Colonic mucosa (tissue), 4 donors: ENCODE data around the gene ENDOU. TPM values are rescaled to one million over a fixed set of nuclear protein-coding genes. Genes with fewer than 3 reads are reported as not detected.

Experiments
- DNase-seq: peaks from one replicate; pipeline ENCODE4 v3.0.0-alpha.2; 2020
- H3K27ac ChIP-seq: fragments of 200-600 bp; one replicate; pipeline ENCODE4 v1.8.0; 2021
- H3K27me3 ChIP-seq: fragments of 200-600 bp; one replicate; pipeline ENCODE4 v1.8.0; 2021
- H3K36me3 ChIP-seq: fragments of 200-600 bp; one replicate; pipeline ENCODE4 v1.8.0; 2021
- H3K4me1 ChIP-seq: fragments of 200-600 bp; one replicate; pipeline ENCODE4 v1.8.0; 2021; ENCODE audit warnings: mild to moderate bottlenecking
- H3K4me3 ChIP-seq: fragments of 200-600 bp; one replicate; pipeline ENCODE4 v1.8.0; 2021
- H3K9ac ChIP-seq, 2 donors: one replicate each; pipeline ENCODE4 v1.7.0; 2013; ENCODE audit warnings: control low read depth in 2 of 2, low read depth in 2 of 2, low read length in 2 of 2
- H3K9me3 ChIP-seq: fragments of 200-600 bp; one replicate; pipeline ENCODE4 v1.8.0; 2021
- intact Hi-C: fragments of 100-400 bp; cut with DNase I; formaldehyde crosslinking; loops from one replicate; pipeline ENCODE4 v1.14.1; 2022
- total RNA-seq, 2 donors: library from RNA; stranded (reverse); fragmentation: NEBNext Ultra II Directional in 1 of 2; extraction: Animal tissue kit (Norgen Biotek cat#: 25700) in 1 of 2; gene quantifications; one replicate each; pipeline ENCODE4 v1.2.1, GENCODE V29; 2021
- TF ChIP-seq, protein P1 (sequence below): fragments of 200-600 bp; IDR thresholded peaks from one replicate; pipeline ENCODE4 v1.8.0; 2022; ENCODE audit warnings: antibody characterized with exemption, mild to moderate bottlenecking
- donor health status: healthy.
- donor health status: DM: no; HTN: no; CAD: no.
- donor health status: DM: no; HTN: no; CAD: no.

Gene ENDOU
- total RNA-seq, 2 donors from 2014 or later, result not detected

DNA sequence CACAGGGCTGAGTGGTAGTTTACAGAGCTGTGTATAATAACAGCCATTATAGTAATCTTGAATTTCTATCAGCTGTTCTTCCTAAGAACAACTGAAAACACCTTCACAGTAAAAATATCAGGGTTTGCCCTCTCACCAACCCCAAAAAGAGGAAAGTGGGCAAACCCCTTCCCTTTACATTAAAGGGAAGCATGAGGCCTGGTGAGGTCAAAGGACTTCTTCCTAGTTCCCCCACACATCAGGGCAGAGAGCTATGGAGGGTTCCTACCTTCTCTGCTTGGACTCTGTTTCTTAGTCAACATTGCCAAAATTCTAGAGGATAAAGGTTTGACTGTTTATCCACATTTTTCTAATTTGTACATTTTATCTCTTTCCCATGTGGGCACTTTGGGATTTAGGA is 15.0 kb downstream of the ENDOU start:
- Histone ChIP-seq H3K4me3 (no peak overlapping the region), H3K36me3 (no peaks in the 10 kb centered on the region), H3K27ac (no peak overlapping the region), H3K9me3 (no peaks in the 10 kb centered on the region), H3K9ac (no peak overlapping the region), H3K27me3 (no peaks in the 10 kb centered on the region), H3K4me1 (peaks cover 3% of the 10 kb centered on the region)
- intact Hi-C loops, result no loop called here
- TF ChIP-seq, protein P1, sequence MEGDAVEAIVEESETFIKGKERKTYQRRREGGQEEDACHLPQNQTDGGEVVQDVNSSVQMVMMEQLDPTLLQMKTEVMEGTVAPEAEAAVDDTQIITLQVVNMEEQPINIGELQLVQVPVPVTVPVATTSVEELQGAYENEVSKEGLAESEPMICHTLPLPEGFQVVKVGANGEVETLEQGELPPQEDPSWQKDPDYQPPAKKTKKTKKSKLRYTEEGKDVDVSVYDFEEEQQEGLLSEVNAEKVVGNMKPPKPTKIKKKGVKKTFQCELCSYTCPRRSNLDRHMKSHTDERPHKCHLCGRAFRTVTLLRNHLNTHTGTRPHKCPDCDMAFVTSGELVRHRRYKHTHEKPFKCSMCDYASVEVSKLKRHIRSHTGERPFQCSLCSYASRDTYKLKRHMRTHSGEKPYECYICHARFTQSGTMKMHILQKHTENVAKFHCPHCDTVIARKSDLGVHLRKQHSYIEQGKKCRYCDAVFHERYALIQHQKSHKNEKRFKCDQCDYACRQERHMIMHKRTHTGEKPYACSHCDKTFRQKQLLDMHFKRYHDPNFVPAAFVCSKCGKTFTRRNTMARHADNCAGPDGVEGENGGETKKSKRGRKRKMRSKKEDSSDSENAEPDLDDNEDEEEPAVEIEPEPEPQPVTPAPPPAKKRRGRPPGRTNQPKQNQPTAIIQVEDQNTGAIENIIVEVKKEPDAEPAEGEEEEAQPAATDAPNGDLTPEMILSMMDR, result no peak
- DNase-seq, result no peak

DNA sequence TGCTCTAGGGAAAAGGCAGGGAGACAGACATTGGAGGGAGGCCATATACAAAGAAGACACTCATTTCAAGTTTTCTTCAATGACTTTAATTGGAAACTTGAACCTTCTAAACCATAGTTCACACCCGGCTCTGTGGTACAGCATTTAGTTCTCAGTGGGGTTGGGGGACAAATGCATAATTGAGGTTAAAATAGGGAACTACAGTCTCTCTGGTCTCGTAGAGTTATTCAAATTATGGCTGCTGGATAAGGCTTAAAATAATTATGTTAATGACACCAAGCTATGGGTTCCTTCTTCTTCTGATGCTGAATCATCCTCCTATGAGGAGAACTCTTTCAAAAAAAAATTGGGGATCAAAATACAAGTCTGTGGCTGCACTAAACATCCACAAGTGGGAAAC is 15.6 kb downstream of the ENDOU start:
- intact Hi-C loops, result no loop called here
- H3K36me3 ChIP-seq, result no peaks in the 10 kb centered on the region
- no peaks in the 10 kb centered on the region for H3K4me1 ChIP-seq
- TF ChIP-seq, protein P1, result no peak
- DNase-seq, result no peak
- H3K27me3 ChIP-seq, result no peaks in the 10 kb centered on the region
- H3K4me3 ChIP-seq, result no peak overlapping the region
- H3K9me3 ChIP-seq, result no peaks in the 10 kb centered on the region
- no peak overlapping the region for H3K27ac ChIP-seq
- no peak overlapping the region for H3K9ac ChIP-seq

DNA sequence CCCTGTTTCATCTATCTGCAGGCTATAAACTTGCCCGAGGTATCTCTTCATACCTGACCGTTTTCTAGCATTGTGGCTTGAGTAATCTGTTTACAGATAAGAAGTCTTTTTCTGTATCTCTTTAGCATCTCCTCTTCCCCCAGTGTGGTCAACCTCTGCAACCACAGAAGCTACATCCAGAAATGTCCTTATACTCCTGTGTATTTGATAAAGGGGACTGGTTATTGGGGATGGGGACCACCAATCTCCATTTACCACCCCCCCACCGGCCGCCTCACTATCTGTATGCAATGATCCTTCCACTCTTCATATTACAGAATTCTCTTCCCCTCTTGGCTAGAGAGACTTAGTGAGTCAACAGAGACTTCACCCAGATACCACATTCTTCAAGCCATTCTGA is 16.1 kb downstream of the ENDOU start:
- Histone ChIP-seq H3K4me3 (no peak overlapping the region), H3K9ac (no peak overlapping the region), H3K36me3 (no peaks in the 10 kb centered on the region), H3K4me1 (no peaks in the 10 kb centered on the region), H3K27me3 (no peaks in the 10 kb centered on the region), H3K27ac (no peak overlapping the region), H3K9me3 (no peaks in the 10 kb centered on the region)
- intact Hi-C loops, result no loop called here
- TF ChIP-seq, protein P1, result no peak
- no peak for DNase-seq

DNA sequence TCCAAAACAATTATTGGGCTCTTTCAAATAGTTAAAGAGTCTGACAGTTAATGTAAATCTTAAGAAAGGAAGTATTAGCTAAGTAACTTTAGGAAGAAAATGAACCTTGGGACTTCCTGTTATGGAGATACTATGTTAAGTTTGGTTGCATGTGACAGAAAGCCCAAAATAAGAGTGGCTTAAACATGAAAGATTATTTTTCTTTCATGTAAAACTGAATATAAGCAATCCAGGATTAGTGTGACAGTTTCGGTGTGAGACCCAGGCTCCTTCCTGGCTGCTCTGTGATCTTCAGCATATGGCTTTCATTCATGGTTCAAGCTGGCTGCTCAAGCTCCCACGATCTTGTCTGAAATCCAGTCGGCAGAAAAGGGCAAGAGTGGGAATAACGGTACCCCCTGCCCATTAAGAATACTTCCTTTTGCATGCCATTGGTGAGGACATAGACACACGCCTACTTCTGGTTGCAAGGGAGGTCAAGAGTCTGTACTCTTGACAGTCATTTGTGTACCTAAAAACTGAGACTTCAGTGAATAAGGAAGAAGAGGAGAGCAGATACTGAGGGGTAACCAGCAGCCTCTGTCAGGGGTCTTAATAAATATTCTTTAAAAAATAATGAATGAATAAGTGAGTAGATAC is 17.3 kb downstream of the ENDOU start:
- H3K4me3 ChIP-seq, result no peak overlapping the region
- DNase-seq, result no peak
- intact Hi-C loops, result no loop called here
- TF ChIP-seq, protein P1, result no peak
- H3K9me3 ChIP-seq, result no peaks in the 10 kb centered on the region
- no peaks in the 10 kb centered on the region for H3K27me3 ChIP-seq
- H3K9ac ChIP-seq, result no peak overlapping the region
- H3K4me1 ChIP-seq, result no peaks in the 10 kb centered on the region
- H3K27ac ChIP-seq, result no peak overlapping the region
- no peaks in the 10 kb centered on the region for H3K36me3 ChIP-seq

DNA sequence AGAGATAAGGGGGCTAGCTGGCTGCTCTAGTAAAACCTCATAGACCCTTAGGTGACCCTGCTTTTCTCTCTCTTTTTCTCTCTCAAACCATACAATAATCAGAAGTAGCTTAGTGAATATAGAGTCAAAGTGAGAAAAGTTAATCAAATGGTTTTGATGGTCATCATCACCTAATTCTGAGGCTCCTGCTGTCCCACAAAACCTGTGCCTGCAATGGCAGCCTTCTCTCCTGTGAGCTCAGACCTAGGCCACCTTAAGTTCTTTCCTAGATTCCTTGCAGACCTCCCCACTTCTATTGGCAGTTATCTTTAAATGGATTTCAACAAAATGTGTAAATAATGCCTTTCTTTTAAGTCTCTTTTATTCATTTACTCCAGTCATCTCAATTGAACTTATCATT is 17.9 kb downstream of the ENDOU start:
- intact Hi-C loops, result no loop called here
- H3K4me1 ChIP-seq, result no peaks in the 10 kb centered on the region
- no peaks in the 10 kb centered on the region for H3K36me3 ChIP-seq
- no peak overlapping the region for H3K9ac ChIP-seq
- H3K4me3 ChIP-seq, result peak overlapping the region; percentile 96
- no peaks in the 10 kb centered on the region for H3K9me3 ChIP-seq
- TF ChIP-seq, protein P1, result no peak
- peak overlapping the region; percentile 88 for H3K27ac ChIP-seq
- no peak for DNase-seq
- no peaks in the 10 kb centered on the region for H3K27me3 ChIP-seq
